ENCODE data around the gene OTOP2.

OTOP2 gene

DNA sequence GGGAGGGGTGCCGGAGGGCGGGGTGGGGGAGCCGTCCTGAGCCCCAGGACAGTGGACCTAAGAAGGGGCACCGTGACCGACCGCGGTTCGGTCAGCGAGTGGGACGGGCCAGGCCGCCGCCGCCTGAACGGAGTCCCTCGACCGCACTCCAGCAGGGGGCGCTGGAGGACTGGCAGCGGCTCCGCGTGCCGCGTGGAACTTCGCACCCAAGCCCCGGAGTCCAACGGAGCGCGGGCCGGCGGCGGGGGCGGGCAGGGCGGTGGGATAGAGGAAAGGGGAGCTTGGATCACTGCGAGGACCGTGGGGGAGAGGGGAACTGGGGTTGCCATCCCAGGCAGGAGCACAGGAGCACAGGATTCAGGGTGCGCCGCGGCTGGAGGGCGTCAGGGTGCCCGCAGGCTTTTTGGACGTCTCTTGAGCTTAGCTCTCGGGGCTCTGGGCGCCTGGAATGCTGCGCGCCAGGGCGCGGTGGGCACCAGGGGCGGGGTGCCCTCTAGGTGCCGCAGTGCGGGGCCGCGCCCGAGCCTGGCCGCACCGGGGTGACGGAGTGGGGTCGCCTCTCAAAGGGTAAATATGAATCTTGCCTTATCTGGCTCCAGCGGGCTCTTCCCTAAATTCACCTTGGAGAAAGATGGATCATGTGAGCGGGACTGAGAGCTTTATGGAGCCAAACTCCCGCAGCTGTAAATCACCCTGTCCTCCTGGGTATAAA, 379 bp upstream of the OTOP2 start:
- no peak for TF ChIP-seq TOX (CRISPR knock-in tag; IDR thresholded peaks at IDR 0.05; ENCODE audit: borderline replicate concordance)
- TF ChIP-seq BACH2 (CRISPR knock-in tag; IDR thresholded peaks at IDR 0.05; ENCODE audit: borderline replicate concordance) = no peak
- TF ChIP-seq, protein P1, sequence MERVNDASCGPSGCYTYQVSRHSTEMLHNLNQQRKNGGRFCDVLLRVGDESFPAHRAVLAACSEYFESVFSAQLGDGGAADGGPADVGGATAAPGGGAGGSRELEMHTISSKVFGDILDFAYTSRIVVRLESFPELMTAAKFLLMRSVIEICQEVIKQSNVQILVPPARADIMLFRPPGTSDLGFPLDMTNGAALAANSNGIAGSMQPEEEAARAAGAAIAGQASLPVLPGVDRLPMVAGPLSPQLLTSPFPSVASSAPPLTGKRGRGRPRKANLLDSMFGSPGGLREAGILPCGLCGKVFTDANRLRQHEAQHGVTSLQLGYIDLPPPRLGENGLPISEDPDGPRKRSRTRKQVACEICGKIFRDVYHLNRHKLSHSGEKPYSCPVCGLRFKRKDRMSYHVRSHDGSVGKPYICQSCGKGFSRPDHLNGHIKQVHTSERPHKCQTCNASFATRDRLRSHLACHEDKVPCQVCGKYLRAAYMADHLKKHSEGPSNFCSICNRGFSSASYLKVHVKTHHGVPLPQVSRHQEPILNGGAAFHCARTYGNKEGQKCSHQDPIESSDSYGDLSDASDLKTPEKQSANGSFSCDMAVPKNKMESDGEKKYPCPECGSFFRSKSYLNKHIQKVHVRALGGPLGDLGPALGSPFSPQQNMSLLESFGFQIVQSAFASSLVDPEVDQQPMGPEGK (CRISPR knock-in tag; IDR thresholded peaks at IDR 0.05; ENCODE audit: borderline replicate concordance) = no peak
- no peak for TF ChIP-seq TCF4 (CRISPR knock-in tag; IDR thresholded peaks at IDR 0.05; ENCODE audit: borderline replicate concordance)
- no peak for TF ChIP-seq ISL1 (CRISPR knock-in tag; IDR thresholded peaks at IDR 0.05)
- TF ChIP-seq ZNF565 (CRISPR knock-in tag; conservative IDR thresholded peaks at IDR 0.05; ENCODE audit: low read depth) = no peak
- TF ChIP-seq, protein P2, sequence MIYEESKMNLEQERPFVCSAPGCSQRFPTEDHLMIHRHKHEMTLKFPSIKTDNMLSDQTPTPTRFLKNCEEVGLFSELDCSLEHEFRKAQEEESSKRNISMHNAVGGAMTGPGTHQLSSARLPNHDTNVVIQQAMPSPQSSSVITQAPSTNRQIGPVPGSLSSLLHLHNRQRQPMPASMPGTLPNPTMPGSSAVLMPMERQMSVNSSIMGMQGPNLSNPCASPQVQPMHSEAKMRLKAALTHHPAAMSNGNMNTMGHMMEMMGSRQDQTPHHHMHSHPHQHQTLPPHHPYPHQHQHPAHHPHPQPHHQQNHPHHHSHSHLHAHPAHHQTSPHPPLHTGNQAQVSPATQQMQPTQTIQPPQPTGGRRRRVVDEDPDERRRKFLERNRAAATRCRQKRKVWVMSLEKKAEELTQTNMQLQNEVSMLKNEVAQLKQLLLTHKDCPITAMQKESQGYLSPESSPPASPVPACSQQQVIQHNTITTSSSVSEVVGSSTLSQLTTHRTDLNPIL (CRISPR knock-in tag; IDR thresholded peaks at IDR 0.05; ENCODE audit: low read depth) = no peak
- no peak for TF ChIP-seq ZNF8 (CRISPR knock-in tag; IDR thresholded peaks at IDR 0.05)
- no peak for TF ChIP-seq SNAI2 (CRISPR knock-in tag; IDR thresholded peaks at IDR 0.05)
- TF ChIP-seq ZFP30 (CRISPR knock-in tag; IDR thresholded peaks at IDR 0.05) = no peak
- no peak for TF ChIP-seq RARB (CRISPR knock-in tag; IDR thresholded peaks at IDR 0.05)
- TF ChIP-seq ZFP3 (CRISPR knock-in tag; IDR thresholded peaks at IDR 0.05) = no peak
- no peak for TF ChIP-seq CSDC2 (CRISPR knock-in tag; IDR thresholded peaks at IDR 0.05)
- TF ChIP-seq, protein P3, sequence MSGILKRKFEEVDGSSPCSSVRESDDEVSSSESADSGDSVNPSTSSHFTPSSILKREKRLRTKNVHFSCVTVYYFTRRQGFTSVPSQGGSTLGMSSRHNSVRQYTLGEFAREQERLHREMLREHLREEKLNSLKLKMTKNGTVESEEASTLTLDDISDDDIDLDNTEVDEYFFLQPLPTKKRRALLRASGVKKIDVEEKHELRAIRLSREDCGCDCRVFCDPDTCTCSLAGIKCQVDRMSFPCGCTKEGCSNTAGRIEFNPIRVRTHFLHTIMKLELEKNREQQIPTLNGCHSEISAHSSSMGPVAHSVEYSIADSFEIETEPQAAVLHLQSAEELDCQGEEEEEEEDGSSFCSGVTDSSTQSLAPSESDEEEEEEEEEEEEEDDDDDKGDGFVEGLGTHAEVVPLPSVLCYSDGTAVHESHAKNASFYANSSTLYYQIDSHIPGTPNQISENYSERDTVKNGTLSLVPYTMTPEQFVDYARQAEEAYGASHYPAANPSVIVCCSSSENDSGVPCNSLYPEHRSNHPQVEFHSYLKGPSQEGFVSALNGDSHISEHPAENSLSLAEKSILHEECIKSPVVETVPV (CRISPR knock-in tag; IDR thresholded peaks at IDR 0.05) = no peak
- no peak for TF ChIP-seq GLIS3 (CRISPR knock-in tag; IDR thresholded peaks at IDR 0.05)
- TF ChIP-seq, protein P4, sequence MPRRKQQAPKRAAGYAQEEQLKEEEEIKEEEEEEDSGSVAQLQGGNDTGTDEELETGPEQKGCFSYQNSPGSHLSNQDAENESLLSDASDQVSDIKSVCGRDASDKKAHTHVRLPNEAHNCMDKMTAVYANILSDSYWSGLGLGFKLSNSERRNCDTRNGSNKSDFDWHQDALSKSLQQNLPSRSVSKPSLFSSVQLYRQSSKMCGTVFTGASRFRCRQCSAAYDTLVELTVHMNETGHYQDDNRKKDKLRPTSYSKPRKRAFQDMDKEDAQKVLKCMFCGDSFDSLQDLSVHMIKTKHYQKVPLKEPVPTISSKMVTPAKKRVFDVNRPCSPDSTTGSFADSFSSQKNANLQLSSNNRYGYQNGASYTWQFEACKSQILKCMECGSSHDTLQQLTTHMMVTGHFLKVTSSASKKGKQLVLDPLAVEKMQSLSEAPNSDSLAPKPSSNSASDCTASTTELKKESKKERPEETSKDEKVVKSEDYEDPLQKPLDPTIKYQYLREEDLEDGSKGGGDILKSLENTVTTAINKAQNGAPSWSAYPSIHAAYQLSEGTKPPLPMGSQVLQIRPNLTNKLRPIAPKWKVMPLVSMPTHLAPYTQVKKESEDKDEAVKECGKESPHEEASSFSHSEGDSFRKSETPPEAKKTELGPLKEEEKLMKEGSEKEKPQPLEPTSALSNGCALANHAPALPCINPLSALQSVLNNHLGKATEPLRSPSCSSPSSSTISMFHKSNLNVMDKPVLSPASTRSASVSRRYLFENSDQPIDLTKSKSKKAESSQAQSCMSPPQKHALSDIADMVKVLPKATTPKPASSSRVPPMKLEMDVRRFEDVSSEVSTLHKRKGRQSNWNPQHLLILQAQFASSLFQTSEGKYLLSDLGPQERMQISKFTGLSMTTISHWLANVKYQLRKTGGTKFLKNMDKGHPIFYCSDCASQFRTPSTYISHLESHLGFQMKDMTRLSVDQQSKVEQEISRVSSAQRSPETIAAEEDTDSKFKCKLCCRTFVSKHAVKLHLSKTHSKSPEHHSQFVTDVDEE (CRISPR knock-in tag; IDR thresholded peaks at IDR 0.05) = no peak
- TF ChIP-seq ZC3H10 (CRISPR knock-in tag; IDR thresholded peaks at IDR 0.05) = no peak
- TF ChIP-seq, protein P5, sequence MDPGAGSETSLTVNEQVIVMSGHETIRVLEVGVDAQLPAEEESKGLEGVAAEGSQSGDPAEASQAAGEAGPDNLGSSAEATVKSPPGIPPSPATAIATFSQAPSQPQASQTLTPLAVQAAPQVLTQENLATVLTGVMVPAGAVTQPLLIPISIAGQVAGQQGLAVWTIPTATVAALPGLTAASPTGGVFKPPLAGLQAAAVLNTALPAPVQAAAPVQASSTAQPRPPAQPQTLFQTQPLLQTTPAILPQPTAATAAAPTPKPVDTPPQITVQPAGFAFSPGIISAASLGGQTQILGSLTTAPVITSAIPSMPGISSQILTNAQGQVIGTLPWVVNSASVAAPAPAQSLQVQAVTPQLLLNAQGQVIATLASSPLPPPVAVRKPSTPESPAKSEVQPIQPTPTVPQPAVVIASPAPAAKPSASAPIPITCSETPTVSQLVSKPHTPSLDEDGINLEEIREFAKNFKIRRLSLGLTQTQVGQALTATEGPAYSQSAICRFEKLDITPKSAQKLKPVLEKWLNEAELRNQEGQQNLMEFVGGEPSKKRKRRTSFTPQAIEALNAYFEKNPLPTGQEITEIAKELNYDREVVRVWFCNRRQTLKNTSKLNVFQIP (CRISPR knock-in tag; IDR thresholded peaks at IDR 0.05; ENCODE audit: borderline replicate concordance, low read depth) = no peak
- ATAC-seq = peak; percentile 84

DNA sequence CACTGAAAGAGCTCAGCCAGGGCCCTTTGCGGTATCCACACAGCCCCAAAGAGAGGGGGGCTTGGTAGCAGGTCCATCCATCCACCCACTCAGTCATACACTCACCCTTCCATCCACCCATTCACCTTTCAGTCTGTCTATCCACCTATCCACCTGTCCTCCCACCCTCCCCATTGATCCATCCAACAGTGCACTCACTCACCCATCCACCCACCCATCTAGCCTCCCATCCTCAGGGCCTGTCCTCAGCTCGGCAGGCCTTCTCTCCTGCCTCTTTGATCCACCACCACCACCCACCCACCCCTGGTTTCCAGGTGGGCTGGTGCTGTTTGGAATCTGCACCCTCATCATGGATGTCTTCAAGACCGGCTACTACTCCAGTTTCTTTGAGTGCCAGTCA, 1.2 kb downstream of the OTOP2 start:
- no peak for ATAC-seq
- TF ChIP-seq OSR1 (CRISPR knock-in tag; IDR thresholded peaks at IDR 0.05) (no peak), PPARA (CRISPR knock-in tag; IDR thresholded peaks at IDR 0.05; ENCODE audit: borderline replicate concordance) (no peak), ISL1 (CRISPR knock-in tag; IDR thresholded peaks at IDR 0.05) (no peak), BACH2 (CRISPR knock-in tag; IDR thresholded peaks at IDR 0.05; ENCODE audit: borderline replicate concordance) (no peak), CSDC2 (CRISPR knock-in tag; IDR thresholded peaks at IDR 0.05) (no peak)
- TF ChIP-seq, protein P1 (CRISPR knock-in tag; IDR thresholded peaks at IDR 0.05; ENCODE audit: borderline replicate concordance) = no peak
- TF ChIP-seq, protein P2 (CRISPR knock-in tag; IDR thresholded peaks at IDR 0.05; ENCODE audit: low read depth) = no peak
- TF ChIP-seq, protein P4 (CRISPR knock-in tag; IDR thresholded peaks at IDR 0.05) = no peak
